Spinal cord (tissue), 10 donors: ENCODE results near the gene CANX. TPM values are rescaled to one million over a fixed set of nuclear protein-coding genes. Genes with fewer than 3 reads are reported as not detected.
A peak's percentile ranks its signal among the peaks of the same experiment; 100 is the strongest.

Experiments used
- DNase-seq, 6 donors: peaks; one replicate each; pipeline versions ENCODE4 v3.0.0 to v3.0.0-alpha.2; 2013 to 2015; ENCODE audit warnings: low spot score in 6 of 6, low read depth in 4 of 6
- H3K27ac ChIP-seq: one replicate; pipeline ENCODE4 v1.5.1; 2013; ENCODE audit warnings: low read depth, low read length, control low read depth
- H3K27me3 ChIP-seq: one replicate; pipeline ENCODE4 v1.6.1; 2013; ENCODE audit warnings: low read length; ENCODE audit not compliant: control insufficient read depth, insufficient read depth
- H3K36me3 ChIP-seq: one replicate; pipeline ENCODE4 v1.6.1; 2013; ENCODE audit warnings: low read length; ENCODE audit not compliant: control insufficient read depth, insufficient read depth
- H3K4me1 ChIP-seq: one replicate; pipeline ENCODE4 v1.6.1; 2013; ENCODE audit warnings: low read length; ENCODE audit not compliant: control insufficient read depth, insufficient read depth
- H3K4me3 ChIP-seq: one replicate; pipeline ENCODE4 v1.5.1; 2013; ENCODE audit warnings: low read depth, low read length, control low read depth
- H3K9me3 ChIP-seq: one replicate; pipeline ENCODE4 v1.6.1; 2013; ENCODE audit warnings: low read length; ENCODE audit not compliant: control insufficient read depth, insufficient read depth
- WGBS: methylation state at CpG from one replicate; pipeline ENCODE4 v1.1.5; 2013; ENCODE audit warnings: missing lambda C conversion rate; ENCODE audit not compliant: insufficient coverage; 5-methylcytosine and 5-hydroxymethylcytosine counted together
- polyA plus RNA-seq, 2 donors: library from polyadenylated mRNA; unstranded; fragments of 120-200 nt; gene quantifications; one replicate each; pipeline ENCODE4 v1.2.1, GENCODE V29; 2013; ENCODE audit not compliant: insufficient read length in 2 of 2
- total RNA-seq, 2 donors: library from RNA; depleted of rRNA in 1 of 2; stranded (reverse); fragments of 120-200 nt in 1 of 2; fragments of >200 nt in 1 of 2; gene quantifications; one replicate each; pipeline versions ENCODE4 v1.2.3 to v1.2.4, GENCODE V29; 2013 to 2014
- donor health status: healthy.

Gene CANX
- total and polyA plus RNA-seq, 4 donors = 380 to 537 (median 472) TPM

GRCh38 chr5:179746872-179747271 is 48.1 kb downstream of the CANX start:
- WGBS = 83% methylated on average over 1 of the region's 2 CpGs
- Histone ChIP-seq H3K27me3 (no peaks in the 10 kb centered on the region), H3K4me3 (no peak overlapping the region), H3K27ac (no peak overlapping the region), H3K36me3 (peaks cover 3% of the 10 kb centered on the region), H3K4me1 (no peaks in the 10 kb centered on the region), H3K9me3 (no peaks in the 10 kb centered on the region)
- no peak for DNase-seq

- H3K4me1 ChIP-seq = no peaks in the 10 kb centered on the region
- no peak overlapping the region for H3K27ac ChIP-seq
- H3K4me3 ChIP-seq = no peak overlapping the region
- H3K27me3 ChIP-seq = no peaks in the 10 kb centered on the region
- WGBS = 100% methylated on average over 2 of the region's 3 CpGs
- H3K9me3 ChIP-seq = no peaks in the 10 kb centered on the region
- DNase-seq = no peak
- peaks cover 3% of the 10 kb centered on the region for H3K36me3 ChIP-seq
Observed at GRCh38 chr5:179747811-179748210, 49.0 kb downstream of the CANX start.

GRCh38 chr5:179749857-179750508 is 51.2 kb downstream of the CANX start:
- Histone ChIP-seq H3K9me3 (no peaks in the 10 kb centered on the region), H3K36me3 (peaks cover 5% of the 10 kb centered on the region), H3K4me3 (no peak overlapping the region), H3K27ac (no peak overlapping the region), H3K4me1 (no peaks in the 10 kb centered on the region), H3K27me3 (no peaks in the 10 kb centered on the region)
- no peak for DNase-seq
- WGBS = 80% methylated on average over 3 of the region's 8 CpGs

GRCh38 chr5:179753971-179754370 is 55.2 kb downstream of the CANX start:
- Histone ChIP-seq H3K27ac (no peak overlapping the region), H3K27me3 (no peaks in the 10 kb centered on the region), H3K4me1 (no peaks in the 10 kb centered on the region), H3K4me3 (no peak overlapping the region), H3K36me3 (peaks cover 6% of the 10 kb centered on the region), H3K9me3 (no peaks in the 10 kb centered on the region)
- 91% methylated on average over 4 of the region's 5 CpGs for WGBS
- no peak for DNase-seq

- no peak overlapping the region for H3K27ac ChIP-seq
Observed at GRCh38 chr5:179755022-179755421, 56.3 kb downstream of the CANX start.

GRCh38 chr5:179758955-179759354 is 60.2 kb downstream of the CANX start:
- WGBS = 85% methylated on average over 6 of the region's 8 CpGs
- H3K4me1 ChIP-seq = peaks cover 8% of the 10 kb centered on the region
- H3K4me3 ChIP-seq = no peak overlapping the region
- H3K36me3 ChIP-seq = peaks cover 4% of the 10 kb centered on the region
- no peaks in the 10 kb centered on the region for H3K9me3 ChIP-seq
- H3K27ac ChIP-seq = no peak overlapping the region
- no peaks in the 10 kb centered on the region for H3K27me3 ChIP-seq
- DNase-seq = no peak

More at GRCh38 chr5:179755022-179755421, 56.3 kb downstream of the CANX start:
- Histone ChIP-seq H3K9me3 (no peaks in the 10 kb centered on the region), H3K36me3 (peaks cover 6% of the 10 kb centered on the region), H3K4me1 (no peaks in the 10 kb centered on the region), H3K4me3 (no peak overlapping the region), H3K27me3 (no peaks in the 10 kb centered on the region)
- no peak for DNase-seq
- 45% methylated on average over 2 of the region's 2 CpGs for WGBS

GRCh38 chr5:179759581-179760551 is 61.1 kb downstream of the CANX start:
- no peak for DNase-seq
- no peak overlapping the region for H3K4me3 ChIP-seq
- H3K9me3 ChIP-seq = no peaks in the 10 kb centered on the region
- H3K4me1 ChIP-seq = peaks cover 8% of the 10 kb centered on the region
- peaks cover 4% of the 10 kb centered on the region for H3K36me3 ChIP-seq
- WGBS = 86% methylated on average over 9 of the region's 9 CpGs
- H3K27me3 ChIP-seq = no peaks in the 10 kb centered on the region
- H3K27ac ChIP-seq = no peak overlapping the region

- Histone ChIP-seq H3K9me3 (no peaks in the 10 kb centered on the region), H3K27ac (peak overlapping the region; percentile 47), H3K4me3 (no peak overlapping the region), H3K4me1 (peaks cover 8% of the 10 kb centered on the region), H3K27me3 (no peaks in the 10 kb centered on the region), H3K36me3 (peaks cover 20% of the 10 kb centered on the region)
- 44% methylated on average over 8 of the region's 10 CpGs for WGBS
- DNase-seq = no peak
Observed at GRCh38 chr5:179762079-179762780, 63.5 kb downstream of the CANX start.

- H3K4me1 ChIP-seq = peaks cover 8% of the 10 kb centered on the region
- no peaks in the 10 kb centered on the region for H3K27me3 ChIP-seq
- H3K9me3 ChIP-seq = no peaks in the 10 kb centered on the region
- no peak overlapping the region for H3K4me3 ChIP-seq
- H3K27ac ChIP-seq = no peak overlapping the region
- WGBS = no CpG with 5 or more reads among the region's 3 CpGs
- DNase-seq = no peak
- peaks cover 20% of the 10 kb centered on the region for H3K36me3 ChIP-seq
Observed at GRCh38 chr5:179762781-179763176, 64.0 kb downstream of the CANX start.
